Measurements from ENCODE around the gene UHMK1.

Gene UHMK1

DNA sequence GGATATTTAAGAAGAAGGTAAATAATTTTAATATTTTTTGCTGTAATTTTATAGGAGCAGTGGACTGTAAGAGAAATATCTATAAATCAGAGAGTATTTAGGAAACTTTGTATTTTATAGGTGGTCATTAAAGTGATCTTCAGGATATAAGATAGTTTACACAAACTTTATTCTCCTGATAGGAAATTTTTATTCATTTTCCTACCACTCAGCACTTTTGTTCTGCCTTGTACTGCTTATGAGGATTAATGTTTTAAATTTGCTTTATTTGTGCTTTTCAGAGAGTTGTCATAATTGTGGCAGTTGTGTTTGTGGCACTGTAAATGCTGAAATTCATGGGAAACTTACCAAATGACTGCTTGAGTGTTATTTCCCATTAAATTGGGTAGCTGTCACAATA, 29.7 kb downstream of the UHMK1 start:
- Histone ChIP-seq H3K36me3 (ENCODE audit: control insufficient read depth in 2 of 2, insufficient read depth in 2 of 2, low read length in 2 of 2) (peaks cover 7 to 14% of the 10 kb centered on the region in 2 donors), H3K27ac (ENCODE audit: low read length) (no peak overlapping the region), H3K9ac (ENCODE audit: low read length in 2 of 2) (no peak overlapping the region), H3K27me3 (ENCODE audit: control insufficient read depth in 1 of 2, insufficient read depth in 2 of 2, low read length in 2 of 2) (no peaks in the 10 kb centered on the region), H3K4me3 (ENCODE audit: low read length in 2 of 2) (no peak overlapping the region), H3K4me1 (ENCODE audit: control insufficient read depth, insufficient read depth, low read length) (no peaks in the 10 kb centered on the region), H3K9me3 (ENCODE audit: control insufficient read depth in 2 of 2, low read length in 2 of 2) (no peaks in the 10 kb centered on the region)

DNA sequence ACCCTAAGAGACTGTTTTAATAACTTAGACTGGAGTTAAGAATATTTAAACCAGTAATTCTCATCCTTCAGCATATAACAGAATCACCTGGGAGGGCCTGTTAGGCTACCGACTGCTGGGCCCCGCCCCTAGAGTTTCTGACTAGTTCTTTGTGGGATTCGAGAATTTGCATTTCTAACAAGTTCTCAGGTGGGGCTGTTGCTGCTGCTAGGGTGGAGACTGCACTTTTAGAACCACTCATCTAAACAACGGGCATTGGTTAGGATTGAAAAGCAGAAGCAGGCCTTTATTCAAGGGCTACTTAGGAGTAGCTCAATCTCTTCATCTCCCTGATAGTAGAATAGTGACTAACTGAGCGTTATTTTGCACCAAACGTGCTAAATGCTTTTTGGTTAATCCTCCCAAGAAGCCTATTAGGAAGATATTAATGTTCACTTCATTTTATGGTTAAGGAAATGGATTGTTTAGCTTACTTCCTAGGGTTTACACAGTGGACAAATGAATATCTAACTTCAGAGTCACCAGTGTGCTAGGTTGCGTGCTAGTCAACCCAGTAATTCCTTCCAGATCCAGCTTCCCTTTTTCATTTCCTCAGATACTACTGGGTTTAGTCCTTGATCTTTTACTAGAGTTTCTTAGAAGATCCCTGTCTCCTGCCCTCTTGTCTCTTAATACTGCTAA, 32.8 kb downstream of the UHMK1 start:
- Histone ChIP-seq H3K36me3 (ENCODE audit: control insufficient read depth in 2 of 2, insufficient read depth in 2 of 2, low read length in 2 of 2) (peaks cover 0 to under 1% of the 10 kb centered on the region in 2 donors), H3K4me3 (ENCODE audit: low read length in 2 of 2) (no peak overlapping the region), H3K27me3 (ENCODE audit: control insufficient read depth in 1 of 2, insufficient read depth in 2 of 2, low read length in 2 of 2) (no peaks in the 10 kb centered on the region), H3K4me1 (ENCODE audit: control insufficient read depth, insufficient read depth, low read length) (no peaks in the 10 kb centered on the region), H3K27ac (ENCODE audit: low read length) (no peak overlapping the region), H3K9me3 (ENCODE audit: control insufficient read depth in 2 of 2, low read length in 2 of 2) (no peaks in the 10 kb centered on the region), H3K9ac (ENCODE audit: low read length in 2 of 2) (no peak overlapping the region)

DNA sequence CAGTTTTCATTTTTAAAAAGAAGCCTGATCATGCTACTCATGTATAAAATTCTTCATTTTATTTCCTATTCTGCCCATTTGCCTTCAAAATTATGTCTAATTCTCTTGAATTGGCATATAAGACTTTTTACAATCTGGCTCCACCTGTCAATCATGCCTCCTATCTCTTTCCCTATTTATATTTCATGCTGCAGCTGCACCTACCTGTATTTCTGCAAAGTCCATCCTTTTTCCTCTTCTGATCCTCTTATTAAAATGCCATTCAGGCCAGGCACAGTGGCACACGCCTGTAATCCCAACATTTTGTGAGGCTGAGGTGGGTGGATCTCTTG, 33.3 kb downstream of the UHMK1 start:
- H3K9ac ChIP-seq (ENCODE audit: low read length in 2 of 2), result no peak overlapping the region
- H3K4me3 ChIP-seq (ENCODE audit: low read length in 2 of 2), result no peak overlapping the region
- H3K9me3 ChIP-seq (ENCODE audit: control insufficient read depth in 2 of 2, low read length in 2 of 2), result no peaks in the 10 kb centered on the region
- H3K36me3 ChIP-seq (ENCODE audit: control insufficient read depth in 2 of 2, insufficient read depth in 2 of 2, low read length in 2 of 2), result no peaks in the 10 kb centered on the region
- H3K4me1 ChIP-seq (ENCODE audit: control insufficient read depth, insufficient read depth, low read length), result no peaks in the 10 kb centered on the region
- H3K27me3 ChIP-seq (ENCODE audit: control insufficient read depth in 1 of 2, insufficient read depth in 2 of 2, low read length in 2 of 2), result no peaks in the 10 kb centered on the region
- H3K27ac ChIP-seq (ENCODE audit: low read length), result no peak overlapping the region

DNA sequence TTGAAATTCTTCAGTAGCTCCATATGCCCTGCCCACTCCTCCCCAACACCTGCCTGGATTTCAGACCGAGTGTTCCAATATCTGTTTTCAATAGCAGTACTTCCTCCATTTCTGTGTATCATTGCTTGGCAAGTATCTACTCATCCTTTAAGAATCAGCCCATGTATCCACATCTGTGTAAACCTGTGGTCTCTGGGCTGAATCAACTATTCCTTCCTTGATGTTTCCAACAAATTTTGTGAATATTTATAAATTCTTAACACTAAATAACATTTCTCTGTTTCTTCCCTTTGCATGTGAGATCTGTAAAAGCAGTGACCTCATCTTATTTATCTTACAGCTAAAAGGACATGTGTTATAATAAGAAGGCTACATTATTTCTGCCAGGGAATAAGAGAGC, 37.9 kb downstream of the UHMK1 start:
- Histone ChIP-seq H3K36me3 (ENCODE audit: control insufficient read depth in 2 of 2, insufficient read depth in 2 of 2, low read length in 2 of 2) (no peaks in the 10 kb centered on the region), H3K4me3 (ENCODE audit: low read length in 2 of 2) (no peak overlapping the region), H3K9me3 (ENCODE audit: control insufficient read depth in 2 of 2, low read length in 2 of 2) (no peaks in the 10 kb centered on the region), H3K27me3 (ENCODE audit: control insufficient read depth in 1 of 2, insufficient read depth in 2 of 2, low read length in 2 of 2) (no peaks in the 10 kb centered on the region), H3K4me1 (ENCODE audit: control insufficient read depth, insufficient read depth, low read length) (no peaks in the 10 kb centered on the region), H3K27ac (ENCODE audit: low read length) (no peak overlapping the region), H3K9ac (ENCODE audit: low read length in 2 of 2) (no peak overlapping the region)

DNA sequence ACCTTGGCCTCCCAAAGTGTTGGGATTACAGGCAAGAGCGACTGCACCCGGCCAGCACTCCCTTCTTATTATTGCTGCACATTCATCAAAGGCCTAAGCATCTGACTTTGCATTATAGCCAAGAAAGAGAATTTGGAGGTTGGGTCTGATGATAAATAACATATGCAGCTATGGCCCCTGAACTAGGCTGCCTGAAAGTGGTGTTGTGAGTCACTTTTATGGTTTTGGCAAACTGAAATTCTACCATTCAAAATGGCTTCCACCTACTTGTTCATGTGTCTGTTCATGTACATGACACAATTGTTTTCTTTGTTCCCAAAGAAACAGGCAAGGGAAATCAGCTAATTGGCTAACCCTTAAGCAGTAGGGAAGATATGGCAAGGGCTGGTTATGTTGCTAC, 38.9 kb downstream of the UHMK1 start:
- no peak overlapping the region for H3K27ac ChIP-seq (ENCODE audit: low read length)
- H3K27me3 ChIP-seq (ENCODE audit: control insufficient read depth in 1 of 2, insufficient read depth in 2 of 2, low read length in 2 of 2), result no peaks in the 10 kb centered on the region
- H3K9ac ChIP-seq (ENCODE audit: low read length in 2 of 2), result no peak overlapping the region
- no peak overlapping the region for H3K4me3 ChIP-seq (ENCODE audit: low read length in 2 of 2)
- peaks cover 3% of the 10 kb centered on the region for H3K4me1 ChIP-seq (ENCODE audit: control insufficient read depth, insufficient read depth, low read length)
- no peaks in the 10 kb centered on the region for H3K36me3 ChIP-seq (ENCODE audit: control insufficient read depth in 2 of 2, insufficient read depth in 2 of 2, low read length in 2 of 2)
- no peaks in the 10 kb centered on the region for H3K9me3 ChIP-seq (ENCODE audit: control insufficient read depth in 2 of 2, low read length in 2 of 2)

DNA sequence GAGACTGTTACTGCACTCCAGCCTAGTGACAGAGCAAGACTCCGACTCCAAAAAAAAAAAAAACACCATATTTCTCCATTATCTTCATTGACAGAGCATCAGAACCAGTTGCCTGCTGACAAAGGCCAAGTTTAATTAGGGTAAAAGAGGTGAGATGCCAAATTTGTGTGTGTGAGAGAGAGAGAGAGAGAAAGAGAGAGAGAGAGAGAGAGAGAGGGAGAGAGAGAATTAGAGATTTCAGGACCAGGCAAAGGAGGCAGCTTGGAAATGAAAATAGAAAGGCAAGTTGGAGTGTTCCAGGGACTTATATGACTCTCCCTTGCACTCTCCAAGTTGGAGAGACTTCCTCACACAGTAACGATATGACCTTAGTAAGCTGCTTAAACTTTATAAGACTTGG, 39.6 kb downstream of the UHMK1 start:
- Histone ChIP-seq H3K9me3 (ENCODE audit: control insufficient read depth in 2 of 2, low read length in 2 of 2) (no peaks in the 10 kb centered on the region), H3K27me3 (ENCODE audit: control insufficient read depth in 1 of 2, insufficient read depth in 2 of 2, low read length in 2 of 2) (no peaks in the 10 kb centered on the region), H3K4me1 (ENCODE audit: control insufficient read depth, insufficient read depth, low read length) (peaks cover 6% of the 10 kb centered on the region), H3K9ac (ENCODE audit: low read length in 2 of 2) (no peak overlapping the region), H3K4me3 (ENCODE audit: low read length in 2 of 2) (no peak overlapping the region), H3K36me3 (ENCODE audit: control insufficient read depth in 2 of 2, insufficient read depth in 2 of 2, low read length in 2 of 2) (no peaks in the 10 kb centered on the region), H3K27ac (ENCODE audit: low read length) (no peak overlapping the region)

DNA sequence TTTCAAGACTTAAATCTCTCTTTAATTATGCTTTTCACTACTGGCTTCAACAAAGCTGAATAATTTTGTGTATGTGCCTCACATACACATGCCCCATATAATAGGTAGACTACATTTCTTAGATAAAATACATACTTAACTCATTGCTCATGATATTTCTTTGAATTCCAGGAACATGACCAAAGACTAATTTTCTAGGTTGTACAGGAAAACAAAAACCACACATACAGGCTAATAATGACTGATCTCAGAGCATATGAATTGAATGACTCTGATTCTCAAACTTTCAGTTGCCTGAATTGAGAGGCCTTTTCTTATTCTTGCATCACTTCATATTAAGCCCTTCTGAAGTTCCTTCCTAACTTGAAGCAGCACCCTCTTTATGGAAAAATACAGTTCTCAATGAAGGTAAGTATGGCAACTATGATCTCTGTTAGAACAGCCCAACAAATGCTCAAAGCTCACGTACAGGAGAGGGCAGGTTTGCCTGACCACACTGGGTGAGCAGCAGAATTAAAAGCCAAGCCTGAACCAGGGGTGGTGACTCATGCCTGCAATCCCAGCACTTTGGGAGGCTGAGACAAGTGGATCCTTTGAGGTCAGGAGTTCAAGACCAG, 41.3 kb downstream of the UHMK1 start:
- Histone ChIP-seq H3K4me3 (ENCODE audit: low read length in 2 of 2) (no peak overlapping the region), H3K27ac (ENCODE audit: low read length) (no peak overlapping the region), H3K9ac (ENCODE audit: low read length in 2 of 2) (no peak overlapping the region), H3K4me1 (ENCODE audit: control insufficient read depth, insufficient read depth, low read length) (peaks cover 6% of the 10 kb centered on the region), H3K36me3 (ENCODE audit: control insufficient read depth in 2 of 2, insufficient read depth in 2 of 2, low read length in 2 of 2) (no peaks in the 10 kb centered on the region), H3K9me3 (ENCODE audit: control insufficient read depth in 2 of 2, low read length in 2 of 2) (no peaks in the 10 kb centered on the region), H3K27me3 (ENCODE audit: control insufficient read depth in 1 of 2, insufficient read depth in 2 of 2, low read length in 2 of 2) (no peaks in the 10 kb centered on the region)

DNA sequence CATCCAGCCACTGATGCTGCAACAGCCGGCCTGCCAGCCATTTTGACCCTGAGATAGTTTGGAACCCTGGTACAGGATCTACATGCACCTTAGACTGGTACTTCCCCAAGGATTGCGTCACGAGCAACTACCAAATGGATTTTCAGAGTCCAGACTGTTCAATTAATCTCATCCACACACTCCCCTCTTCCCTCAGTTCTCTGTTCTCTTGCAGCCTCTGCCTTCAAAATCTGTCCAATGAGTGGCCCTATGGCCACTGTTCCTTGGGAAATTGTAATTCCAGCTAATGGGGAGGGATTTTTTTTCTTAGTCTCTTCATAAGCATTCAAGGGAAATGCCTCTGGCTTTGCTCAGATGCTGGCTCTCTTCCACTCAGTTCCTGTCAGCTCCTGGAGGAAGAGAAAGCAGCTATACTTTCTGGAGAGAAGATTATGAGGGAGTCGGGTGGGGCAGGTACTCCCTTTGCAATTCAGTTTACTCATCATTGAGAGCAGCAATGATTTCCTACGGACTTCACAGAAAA, 44.1 kb downstream of the UHMK1 start:
- H3K9me3 ChIP-seq (ENCODE audit: control insufficient read depth in 2 of 2, low read length in 2 of 2), result no peaks in the 10 kb centered on the region
- no peaks in the 10 kb centered on the region for H3K27me3 ChIP-seq (ENCODE audit: control insufficient read depth in 1 of 2, insufficient read depth in 2 of 2, low read length in 2 of 2)
- peak overlapping the region; percentile 29 to 38 for H3K9ac ChIP-seq (ENCODE audit: low read length in 2 of 2)
- H3K36me3 ChIP-seq (ENCODE audit: control insufficient read depth in 2 of 2, insufficient read depth in 2 of 2, low read length in 2 of 2), result no peaks in the 10 kb centered on the region
- H3K4me1 ChIP-seq (ENCODE audit: control insufficient read depth, insufficient read depth, low read length), result peaks cover 6% of the 10 kb centered on the region
- H3K27ac ChIP-seq (ENCODE audit: low read length), result peak overlapping the region; percentile 55
- no peak overlapping the region for H3K4me3 ChIP-seq (ENCODE audit: low read length in 2 of 2)

DNA sequence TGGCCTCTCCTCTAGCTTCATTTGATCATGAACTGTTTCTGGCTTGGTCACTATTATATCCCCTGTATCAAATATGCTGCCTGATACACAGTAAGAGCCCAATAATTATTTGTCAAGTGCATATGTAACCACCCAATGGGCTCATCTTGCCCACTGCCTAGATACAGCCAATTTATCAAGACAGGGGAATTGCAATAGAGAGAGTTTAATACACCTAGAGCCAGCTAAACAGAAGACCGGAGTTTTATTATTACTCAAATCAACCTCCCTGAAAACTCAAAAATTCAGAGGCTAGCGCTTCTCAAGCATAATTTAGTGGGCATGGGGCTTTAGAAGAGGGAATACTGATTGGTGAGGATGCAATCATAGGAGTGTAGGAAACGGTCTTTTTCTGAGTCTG, 45.6 kb downstream of the UHMK1 start:
- Histone ChIP-seq H3K27ac (ENCODE audit: low read length) (no peak overlapping the region), H3K36me3 (ENCODE audit: control insufficient read depth in 2 of 2, insufficient read depth in 2 of 2, low read length in 2 of 2) (no peaks in the 10 kb centered on the region), H3K9me3 (ENCODE audit: control insufficient read depth in 2 of 2, low read length in 2 of 2) (no peaks in the 10 kb centered on the region), H3K4me3 (ENCODE audit: low read length in 2 of 2) (no peak overlapping the region), H3K27me3 (ENCODE audit: control insufficient read depth in 1 of 2, insufficient read depth in 2 of 2, low read length in 2 of 2) (no peaks in the 10 kb centered on the region), H3K9ac (ENCODE audit: low read length in 2 of 2) (no peak overlapping the region), H3K4me1 (ENCODE audit: control insufficient read depth, insufficient read depth, low read length) (peaks cover 6% of the 10 kb centered on the region)

DNA sequence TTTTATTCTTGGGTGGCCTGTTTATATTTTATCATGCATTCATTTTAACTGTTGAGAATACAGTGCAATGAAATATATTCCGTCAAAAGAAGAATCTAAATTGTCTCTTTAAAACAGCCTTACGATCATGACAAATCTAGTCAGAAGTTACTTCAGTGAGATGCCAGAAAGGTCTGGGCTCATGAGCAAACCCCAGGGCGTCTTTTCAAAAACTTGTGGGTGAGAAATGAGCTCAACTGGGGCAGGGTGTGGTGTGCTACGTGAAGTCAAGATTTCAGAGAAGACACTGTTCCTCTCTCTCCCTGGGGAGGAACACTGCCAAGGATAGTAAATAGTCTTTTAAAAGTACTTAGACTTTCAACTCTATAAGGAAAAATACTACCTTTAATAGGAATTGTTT, 50.6 kb downstream of the UHMK1 start:
- no peaks in the 10 kb centered on the region for H3K36me3 ChIP-seq (ENCODE audit: control insufficient read depth in 2 of 2, insufficient read depth in 2 of 2, low read length in 2 of 2)
- no peaks in the 10 kb centered on the region for H3K9me3 ChIP-seq (ENCODE audit: control insufficient read depth in 2 of 2, low read length in 2 of 2)
- H3K9ac ChIP-seq (ENCODE audit: low read length in 2 of 2), result no peak overlapping the region
- no peaks in the 10 kb centered on the region for H3K4me1 ChIP-seq (ENCODE audit: control insufficient read depth, insufficient read depth, low read length)
- H3K27me3 ChIP-seq (ENCODE audit: control insufficient read depth in 1 of 2, insufficient read depth in 2 of 2, low read length in 2 of 2), result no peaks in the 10 kb centered on the region
- H3K27ac ChIP-seq (ENCODE audit: low read length), result no peak overlapping the region
- H3K4me3 ChIP-seq (ENCODE audit: low read length in 2 of 2), result no peak overlapping the region

DNA sequence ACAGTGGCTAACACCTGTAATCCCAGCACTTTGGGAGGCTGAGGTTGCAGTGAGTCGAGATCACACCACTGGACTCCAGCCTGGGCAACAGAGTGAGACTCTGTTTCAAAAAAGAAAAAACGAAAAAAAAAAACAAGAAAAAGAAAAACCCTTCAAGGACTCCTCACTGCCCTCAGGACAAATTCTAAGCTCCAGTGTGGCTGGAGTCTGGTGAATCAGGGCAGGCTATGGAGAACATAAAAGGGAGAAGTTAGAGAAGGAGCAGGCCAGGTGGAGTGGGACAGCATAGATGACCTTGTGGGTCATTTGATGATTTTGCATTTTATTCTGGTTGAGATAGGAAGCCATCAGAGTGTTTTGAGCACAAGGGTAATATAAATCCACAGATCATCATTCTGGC, 51.4 kb downstream of the UHMK1 start:
- Histone ChIP-seq H3K4me3 (ENCODE audit: low read length in 2 of 2) (no peak overlapping the region), H3K27me3 (ENCODE audit: control insufficient read depth in 1 of 2, insufficient read depth in 2 of 2, low read length in 2 of 2) (no peaks in the 10 kb centered on the region), H3K9me3 (ENCODE audit: control insufficient read depth in 2 of 2, low read length in 2 of 2) (no peaks in the 10 kb centered on the region), H3K4me1 (ENCODE audit: control insufficient read depth, insufficient read depth, low read length) (no peaks in the 10 kb centered on the region), H3K36me3 (ENCODE audit: control insufficient read depth in 2 of 2, insufficient read depth in 2 of 2, low read length in 2 of 2) (no peaks in the 10 kb centered on the region), H3K27ac (ENCODE audit: low read length) (no peak overlapping the region), H3K9ac (ENCODE audit: low read length in 2 of 2) (peak overlapping the region in 1 of 2 donors; percentile 28)

Measured in stomach smooth muscle (tissue), 2 donors.